Measurements from ENCODE around the gene FKRP.
A peak's percentile ranks its signal among the peaks of the same experiment; 100 is the strongest.
"Not testable (repeated sequence)": the region's sequence is repeated elsewhere in the genome, so short reads cannot be mapped to it uniquely, and the experiment has no call there.

FKRP gene

DNA sequence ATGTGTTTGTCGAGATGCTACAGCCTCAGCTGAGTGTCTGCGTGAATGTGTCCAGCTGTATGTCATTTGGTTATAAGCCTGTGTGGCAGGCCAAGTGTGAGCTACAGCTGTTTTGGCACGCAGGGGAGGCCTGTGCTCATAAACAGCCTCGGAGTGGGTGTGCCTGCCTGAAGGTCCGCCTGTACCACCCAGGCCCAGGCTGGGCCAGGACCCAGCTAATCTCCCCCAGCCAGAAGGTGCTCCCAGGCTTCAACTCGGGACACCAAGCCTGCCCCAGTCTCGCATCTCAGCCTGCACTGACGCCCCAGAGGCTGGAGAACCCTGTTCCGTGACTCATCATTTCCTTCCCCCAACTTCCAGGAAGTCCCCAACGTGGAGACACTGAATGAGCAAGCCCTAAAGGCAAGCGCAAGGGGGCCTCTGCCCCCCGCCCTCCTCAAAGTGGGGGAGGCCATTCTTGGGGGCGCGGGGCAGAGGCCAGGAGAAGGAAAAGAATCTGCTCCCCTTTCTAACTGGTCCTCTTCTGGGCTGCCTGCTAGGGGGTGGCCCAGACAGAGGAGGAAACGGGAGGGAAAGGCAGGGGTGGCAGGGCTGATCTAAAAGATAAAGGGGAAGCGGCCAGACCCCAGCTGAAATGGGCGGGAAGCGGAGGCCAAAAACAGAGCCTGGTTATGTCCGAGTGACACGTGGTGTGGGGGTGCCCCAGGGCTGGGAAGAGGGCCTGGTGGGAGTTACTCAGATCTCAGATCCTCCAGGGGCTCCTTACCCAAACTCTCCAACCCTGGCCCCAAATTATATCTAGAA lies 40.6 kb downstream of the FKRP start:
- DNase-seq: peak; percentile 83 to 88

DNA sequence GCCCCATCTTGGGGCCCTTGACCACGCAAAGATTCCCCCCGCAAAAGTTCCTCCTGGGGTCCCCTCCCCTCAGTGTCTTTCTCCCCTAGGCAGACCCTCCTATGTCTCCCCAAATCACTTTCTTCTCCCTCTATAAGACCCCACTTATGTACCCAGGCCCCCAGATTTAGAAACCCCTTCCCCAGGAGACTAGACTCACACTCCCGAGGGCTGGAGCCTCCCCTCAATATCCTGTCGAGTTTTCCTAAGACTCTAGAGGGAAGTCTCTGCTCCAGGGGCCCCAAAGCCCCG lies 41.1 kb downstream of the FKRP start:
- DNase-seq: no peak

DNA sequence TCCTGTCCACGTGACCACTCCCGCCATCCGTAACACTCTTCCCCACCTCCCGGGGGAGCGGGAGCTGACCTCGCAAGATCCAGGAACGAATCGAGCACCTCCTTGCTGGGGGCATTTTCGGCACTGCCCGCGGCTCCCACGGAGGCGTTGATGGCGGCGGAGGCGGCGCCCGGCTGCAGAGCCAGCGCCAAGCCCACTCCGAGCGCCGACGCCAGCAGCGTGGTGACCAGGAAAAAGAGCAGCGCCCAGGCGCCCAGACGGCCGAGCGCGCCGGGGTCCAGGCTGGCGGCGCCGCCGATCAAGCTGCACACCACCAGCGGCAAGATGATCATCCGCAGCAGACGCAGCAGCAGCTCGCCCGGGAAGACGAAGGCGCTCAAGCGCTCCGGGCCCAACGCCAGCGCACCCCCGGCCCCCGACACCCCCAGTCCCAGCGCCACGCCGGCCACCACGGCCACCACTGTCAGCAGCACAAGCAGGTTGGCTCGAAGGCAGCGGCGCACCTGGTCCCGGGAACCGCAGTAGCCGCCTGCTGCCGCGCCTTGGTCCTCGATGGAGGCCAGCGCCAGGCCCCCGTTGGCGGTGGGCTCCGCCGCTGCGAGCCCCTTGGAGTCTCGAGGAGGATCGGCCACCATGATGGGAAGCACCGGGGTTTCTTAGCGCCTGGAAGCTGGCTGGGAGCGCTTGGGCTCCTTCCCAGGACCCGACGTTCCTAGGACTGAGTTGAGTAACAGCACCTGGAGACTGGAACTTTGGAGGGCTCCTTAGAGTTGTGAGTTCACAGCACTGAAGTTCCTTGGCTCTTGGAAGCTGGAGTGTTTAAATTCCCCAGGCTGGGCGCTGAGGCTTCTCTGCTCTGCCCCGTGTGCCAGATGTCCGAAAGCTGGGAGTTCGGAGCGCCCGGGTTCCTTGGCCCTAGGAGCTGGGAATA lies 41.7 kb downstream of the FKRP start:
- peak; percentile 18 to 41 for DNase-seq

DNA sequence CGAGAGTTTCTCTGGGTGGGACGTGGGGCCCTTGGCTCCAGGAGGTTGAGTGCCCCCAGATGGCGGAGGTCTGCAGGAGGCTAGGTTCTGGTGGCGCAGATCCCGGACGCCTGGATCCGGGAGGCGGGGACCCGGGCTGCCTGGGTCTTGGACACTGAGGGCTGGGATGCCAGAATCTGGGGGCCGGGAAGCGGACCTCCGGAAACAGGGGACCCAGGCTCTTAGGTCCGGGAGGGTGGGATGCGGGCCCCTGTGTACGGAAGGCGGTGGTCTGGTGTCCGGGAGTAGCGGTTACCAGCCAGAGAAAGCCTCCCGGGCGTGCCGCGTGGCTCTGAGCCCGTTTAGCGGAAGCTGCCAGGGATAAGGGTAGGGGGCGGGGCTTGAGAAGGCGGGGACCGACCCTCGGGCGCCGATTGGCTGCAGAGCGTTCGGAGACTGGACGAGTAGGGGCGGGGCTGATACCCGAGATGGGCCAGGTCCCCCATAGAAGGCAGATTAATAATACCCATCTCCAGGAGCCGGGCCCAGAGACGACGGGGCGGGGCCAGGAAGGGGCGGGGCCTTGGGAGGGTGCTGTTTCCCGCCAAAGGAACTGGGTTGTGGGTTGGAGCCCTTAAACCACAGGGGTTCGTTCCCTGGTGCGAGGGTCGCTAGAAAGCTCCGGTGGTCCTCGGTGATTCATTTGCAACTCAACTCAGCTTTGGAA lies 42.6 kb downstream of the FKRP start, which contains the start of gene SLC1A5:
Gene SLC1A5, minus strand, starts transcription at position 333 of the 706 bp plus-strand sequence. CDS start 629 bp downstream, outside the sequence.
- DNase-seq: peak; percentile 98 to 99

DNA sequence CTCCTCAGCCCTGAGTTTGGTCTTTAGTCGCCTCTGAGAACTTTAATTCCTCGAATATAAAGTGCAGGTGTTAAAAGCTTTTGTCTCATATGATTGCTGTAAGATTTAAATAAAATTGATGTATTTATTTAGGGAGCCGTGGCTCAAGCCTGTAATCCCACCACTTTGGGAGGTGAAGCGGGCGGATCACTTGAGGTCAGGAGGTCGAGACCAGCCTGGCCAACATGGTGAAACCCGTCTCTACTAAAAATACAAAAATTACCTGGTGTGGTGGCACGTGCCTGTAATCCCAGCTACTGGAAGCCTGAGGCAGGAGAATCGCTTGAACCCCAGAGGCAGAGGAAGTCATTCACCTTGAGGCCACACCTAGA lies 43.1 kb downstream of the FKRP start:
- no peak for DNase-seq

DNA sequence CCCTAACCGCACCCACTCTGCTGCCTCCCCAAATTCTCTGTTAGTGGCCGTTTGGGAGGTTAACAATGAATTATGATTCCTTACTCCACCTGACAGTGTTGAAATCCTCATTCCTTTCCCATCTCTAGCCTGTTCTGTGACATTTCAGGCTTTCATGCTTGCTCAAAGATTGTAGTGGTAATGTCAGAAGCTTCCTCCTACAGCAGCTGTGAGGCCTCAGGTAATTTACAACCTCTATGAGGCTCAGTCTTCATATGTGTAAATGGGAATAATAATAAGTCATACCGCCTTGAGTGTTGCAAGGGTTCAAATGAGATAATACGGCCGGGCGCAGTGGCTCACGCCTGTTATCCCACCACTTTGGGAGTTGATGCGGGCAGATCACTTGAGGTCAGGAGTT lies 43.5 kb downstream of the FKRP start:
- no peak for DNase-seq

DNA sequence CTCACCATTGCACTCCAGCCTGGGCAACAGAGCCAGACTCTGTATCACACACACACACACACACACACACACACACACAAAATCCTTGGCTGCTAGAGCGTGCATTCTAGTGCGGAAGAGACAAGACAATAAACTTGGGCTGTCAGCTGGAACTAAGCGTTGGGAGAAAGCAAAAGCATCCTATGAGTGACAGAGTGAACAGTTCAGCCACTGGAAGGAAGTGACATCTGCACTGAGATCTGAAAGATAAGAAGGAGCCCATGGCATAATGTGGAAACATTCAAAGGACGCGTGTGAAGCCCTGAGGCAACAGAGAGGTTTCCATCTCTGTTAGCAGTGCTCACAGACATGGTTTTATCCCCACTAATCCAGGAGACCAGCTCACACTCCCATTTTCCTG lies 46.1 kb downstream of the FKRP start:
- peak in 1 of 2 donors; percentile 78 for DNase-seq

DNA sequence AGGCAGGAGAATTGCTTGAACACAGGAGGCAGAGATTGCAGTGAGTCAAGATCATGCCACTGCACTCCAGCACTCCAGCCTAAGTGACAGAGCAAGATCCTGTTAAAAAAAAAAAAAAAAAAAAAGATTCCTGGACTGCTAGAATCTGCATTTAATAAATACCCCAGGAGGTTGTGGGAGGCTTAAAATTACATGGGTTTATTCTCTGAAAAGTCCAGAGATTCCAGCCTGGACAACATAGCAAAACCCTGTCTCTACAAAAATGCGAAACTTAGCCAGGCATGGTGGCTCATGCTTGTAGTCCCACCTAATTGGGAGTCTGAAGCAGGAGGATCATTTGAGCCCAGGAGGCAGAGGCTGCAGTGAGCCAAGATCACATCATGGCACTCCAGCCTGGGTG lies 52.0 kb downstream of the FKRP start:
- DNase-seq: no peak

DNA sequence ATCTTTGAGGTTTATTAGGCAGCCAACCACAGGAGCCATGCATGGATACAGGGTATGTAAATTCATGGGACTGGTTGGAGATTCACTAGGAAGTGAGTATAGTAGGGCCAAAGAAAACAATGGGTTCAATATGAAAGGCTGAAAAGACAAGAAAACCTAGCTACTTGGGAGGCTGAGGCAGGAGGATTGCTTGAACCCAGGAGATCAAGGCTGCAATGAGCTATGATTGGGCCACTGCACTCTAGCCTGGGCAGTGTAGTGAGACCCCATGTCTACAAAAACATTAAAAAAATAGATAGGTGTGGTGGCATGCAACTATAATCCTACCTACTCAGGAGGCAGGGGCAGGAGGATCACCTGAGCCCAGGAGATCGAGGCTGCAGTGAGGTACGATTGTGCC lies 52.9 kb downstream of the FKRP start:
- DNase-seq: no peak

DNA sequence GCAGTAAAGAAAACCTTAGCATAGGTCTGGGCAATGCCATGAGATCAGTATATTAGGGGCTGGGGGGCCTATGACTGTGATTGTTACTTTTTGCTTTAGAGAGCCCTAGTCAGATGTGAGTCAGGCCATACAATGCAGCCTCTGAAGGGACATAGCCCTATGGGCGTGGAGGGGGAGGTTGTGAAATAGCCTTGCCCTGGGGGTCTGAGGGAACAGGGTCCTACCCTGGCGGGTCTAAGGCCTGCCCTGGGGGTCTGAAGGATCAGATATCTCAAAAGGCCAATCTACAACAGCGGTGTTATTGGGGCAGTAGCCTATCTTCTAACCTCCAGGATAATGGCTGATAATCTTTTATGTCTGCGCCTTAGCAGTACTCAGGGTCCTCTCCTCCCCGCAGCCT lies 56.3 kb downstream of the FKRP start:
- no peak for DNase-seq

DNA sequence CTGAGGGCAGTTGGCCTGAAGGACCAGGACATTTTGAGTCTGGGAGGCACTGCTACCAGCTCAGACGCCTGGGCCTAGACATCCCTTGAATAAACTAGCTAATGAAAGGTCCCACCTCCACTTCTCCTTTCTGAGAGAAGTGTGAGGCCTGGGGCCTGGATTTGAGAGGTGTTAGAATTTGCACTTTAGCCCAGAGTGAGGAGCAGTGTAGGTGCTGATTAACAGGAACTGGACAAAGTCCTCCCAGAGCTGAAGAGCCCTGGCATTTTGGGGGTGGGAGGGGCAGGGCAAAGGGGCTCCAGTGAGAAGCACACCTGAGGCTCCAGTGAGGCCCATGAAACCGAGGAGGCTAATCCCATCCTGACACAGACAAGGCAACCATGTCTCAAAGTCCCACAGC lies 57.7 kb downstream of the FKRP start:
- no peak for DNase-seq

DNA sequence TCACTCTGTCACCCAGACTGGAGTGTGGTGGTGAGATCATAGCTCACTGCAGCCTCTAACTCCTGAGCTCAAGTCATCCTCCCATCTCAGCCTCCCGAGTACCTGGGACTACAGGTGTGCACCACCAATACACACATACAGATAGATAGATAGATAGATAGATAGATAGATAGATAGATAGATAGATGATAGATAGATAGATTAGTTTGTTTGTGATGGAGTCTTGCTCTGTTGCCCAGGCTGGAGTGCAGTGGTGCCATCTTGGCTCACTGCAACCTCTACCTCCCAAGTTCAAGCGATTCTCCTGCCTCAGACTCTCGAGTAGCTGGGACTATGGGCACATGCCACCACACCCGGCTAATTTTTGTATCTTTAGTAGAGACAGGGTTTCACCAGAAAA lies 58.6 kb downstream of the FKRP start:
- DNase-seq: not testable (repeated sequence)

DNA sequence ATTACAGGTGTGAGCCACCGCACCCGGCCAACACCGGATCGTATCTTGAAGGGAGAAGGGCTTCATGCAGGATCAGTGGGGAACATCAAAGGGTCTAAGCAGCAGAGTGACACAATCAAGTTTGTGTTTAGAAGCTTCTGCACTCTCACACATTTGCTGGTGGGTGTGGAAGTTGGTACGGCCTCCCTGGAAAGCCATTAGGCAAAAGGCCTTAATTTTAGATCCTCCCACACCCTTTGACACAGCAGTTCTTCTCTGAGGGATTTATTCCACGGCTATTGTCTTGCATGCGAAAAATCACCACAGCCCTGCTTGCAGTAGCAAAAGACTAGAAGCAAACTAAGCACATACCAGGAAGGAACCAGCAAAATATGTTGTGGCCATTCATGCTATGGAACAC lies 60.8 kb downstream of the FKRP start:
- DNase-seq: no peak

All from CD4-positive, alpha-beta T cell treated with Interferon alpha-2 for 1 hour (primary cell).